ENCODE measurements around the gene TYW3.

DNA sequence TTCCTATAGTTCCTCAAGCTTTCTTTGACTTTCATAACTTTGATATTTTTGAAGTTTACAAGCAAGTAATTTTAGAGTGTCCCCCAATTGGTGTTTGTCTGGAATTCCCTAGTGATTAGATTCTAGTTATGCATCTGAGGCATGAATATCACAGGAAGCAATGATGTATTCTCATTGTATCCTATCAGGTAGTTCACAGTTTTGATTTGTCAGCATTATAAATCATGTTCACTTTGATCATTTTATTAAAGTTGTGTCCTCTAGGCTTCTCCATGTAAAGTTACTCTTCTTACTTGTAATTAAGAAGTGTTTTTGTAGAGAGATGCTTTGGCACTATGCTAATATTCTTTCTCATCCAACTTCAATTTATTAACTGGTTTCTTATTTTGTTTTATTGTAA, 53.0 kb downstream of the TYW3 start:
- TF ChIP-seq POLR2A (IDR thresholded peaks at IDR 0.05) (no peak), EP300 (IDR thresholded peaks at IDR 0.05) (no peak)
- TF ChIP-seq, protein P1, sequence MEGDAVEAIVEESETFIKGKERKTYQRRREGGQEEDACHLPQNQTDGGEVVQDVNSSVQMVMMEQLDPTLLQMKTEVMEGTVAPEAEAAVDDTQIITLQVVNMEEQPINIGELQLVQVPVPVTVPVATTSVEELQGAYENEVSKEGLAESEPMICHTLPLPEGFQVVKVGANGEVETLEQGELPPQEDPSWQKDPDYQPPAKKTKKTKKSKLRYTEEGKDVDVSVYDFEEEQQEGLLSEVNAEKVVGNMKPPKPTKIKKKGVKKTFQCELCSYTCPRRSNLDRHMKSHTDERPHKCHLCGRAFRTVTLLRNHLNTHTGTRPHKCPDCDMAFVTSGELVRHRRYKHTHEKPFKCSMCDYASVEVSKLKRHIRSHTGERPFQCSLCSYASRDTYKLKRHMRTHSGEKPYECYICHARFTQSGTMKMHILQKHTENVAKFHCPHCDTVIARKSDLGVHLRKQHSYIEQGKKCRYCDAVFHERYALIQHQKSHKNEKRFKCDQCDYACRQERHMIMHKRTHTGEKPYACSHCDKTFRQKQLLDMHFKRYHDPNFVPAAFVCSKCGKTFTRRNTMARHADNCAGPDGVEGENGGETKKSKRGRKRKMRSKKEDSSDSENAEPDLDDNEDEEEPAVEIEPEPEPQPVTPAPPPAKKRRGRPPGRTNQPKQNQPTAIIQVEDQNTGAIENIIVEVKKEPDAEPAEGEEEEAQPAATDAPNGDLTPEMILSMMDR (IDR thresholded peaks at IDR 0.05): no peak

All from tibial nerve (tissue), 4 donors.